Psoas muscle (tissue), 8 donors: Measurements from ENCODE around the gene UBAC2. TPM values are rescaled to one million over a fixed set of nuclear protein-coding genes. Genes with fewer than 3 reads are reported as not detected.

ENCODE experiments used
- ATAC-seq, 4 donors: fragments of 200-7000 bp; cut with Tn5 transposase; one replicate each; pipeline ENCODE4 v1.9.1; 2020; ENCODE audit warnings: moderate library complexity in 3 of 4, mild to moderate bottlenecking in 2 of 4
- DNase-seq, 2 donors: peaks; one replicate each; pipeline ENCODE4 v3.0.0-alpha.2; 2020
- H3K27ac ChIP-seq: fragments of 200-600 bp; one replicate; pipeline ENCODE4 v1.8.0; 2022
- H3K27me3 ChIP-seq, 3 donors: fragments of 200-600 bp in 1 of 3; one replicate each; pipeline versions ENCODE4 v1.6.1 to v1.8.0; 2013 to 2022; ENCODE audit warnings: low read length in 2 of 3, mild to moderate bottlenecking in 2 of 3, moderate library complexity in 1 of 3; ENCODE audit not compliant: insufficient read depth in 3 of 3
- H3K36me3 ChIP-seq, 2 donors: fragments of 200-600 bp in 1 of 2; one replicate each; pipeline versions ENCODE4 v1.6.1 to v1.8.0; 2013 to 2022; ENCODE audit warnings: low read depth in 1 of 2, mild to moderate bottlenecking in 1 of 2, moderate library complexity in 1 of 2; ENCODE audit not compliant: insufficient read depth in 1 of 2
- H3K4me1 ChIP-seq: fragments of 200-600 bp; one replicate; pipeline ENCODE4 v1.8.0; 2022
- H3K4me3 ChIP-seq: fragments of 200-600 bp; one replicate; pipeline ENCODE4 v1.8.0; 2022; ENCODE audit warnings: mild to moderate bottlenecking
- H3K9me3 ChIP-seq: fragments of 200-600 bp; one replicate; pipeline ENCODE4 v1.8.0; 2022
- WGBS, 3 donors: extraction: QIAGEN DNeasy Blood & Tissue Kit; methylation state at CpG; one replicate each; pipeline versions ENCODE4 v1.1.6 to v1.1.7; 2013; 5-methylcytosine and 5-hydroxymethylcytosine counted together
- intact Hi-C, 2 donors: fragments of 100-400 bp; cut with DNase I; formaldehyde crosslinking; loops; one replicate each; pipeline versions ENCODE4 v1.11.0 to v1.14.2; 2022
- polyA plus RNA-seq, 3 donors: library from polyadenylated mRNA; stranded (reverse); fragments of 200-250 nt; gene quantifications; one replicate each; pipeline ENCODE4 v1.2.3, GENCODE V29; 2013
- total RNA-seq, 4 donors: library from RNA; stranded (reverse); fragmentation: NEBNext Ultra II Directional in 2 of 4; extraction: Animal tissue kit (Norgen Biotek cat#: 25700) in 2 of 4; gene quantifications; one replicate each; pipeline versions ENCODE4 v1.2.1 to v1.2.4, GENCODE V29; 2021 to 2023
- TF ChIP-seq, protein P1 (sequence below): fragments of 200-600 bp; IDR thresholded peaks from one replicate; pipeline ENCODE4 v1.8.0; 2022; ENCODE audit warnings: antibody characterized with exemption
- donor health status: healthy with polysubstance abuse.
- donor health status: DM: no; HTN: no; CAD: no; lungs with moderate emphysema.
- donor health status: Bipolar disorder and iron deficiency.
- donor health status: healthy.
- donor health status: DM: yes; HTN: yes; CAD: no.
- donor health status: DM: no; HTN: no; CAD: no.
- donor health status: DM: no; HTN: no; CAD: no.
- donor health status: DM: yes; HTN: yes; CAD: no.

UBAC2 gene
- total and polyA plus RNA-seq, 7 donors: 54.1 to 97.1 (median 71.7) TPM

DNA sequence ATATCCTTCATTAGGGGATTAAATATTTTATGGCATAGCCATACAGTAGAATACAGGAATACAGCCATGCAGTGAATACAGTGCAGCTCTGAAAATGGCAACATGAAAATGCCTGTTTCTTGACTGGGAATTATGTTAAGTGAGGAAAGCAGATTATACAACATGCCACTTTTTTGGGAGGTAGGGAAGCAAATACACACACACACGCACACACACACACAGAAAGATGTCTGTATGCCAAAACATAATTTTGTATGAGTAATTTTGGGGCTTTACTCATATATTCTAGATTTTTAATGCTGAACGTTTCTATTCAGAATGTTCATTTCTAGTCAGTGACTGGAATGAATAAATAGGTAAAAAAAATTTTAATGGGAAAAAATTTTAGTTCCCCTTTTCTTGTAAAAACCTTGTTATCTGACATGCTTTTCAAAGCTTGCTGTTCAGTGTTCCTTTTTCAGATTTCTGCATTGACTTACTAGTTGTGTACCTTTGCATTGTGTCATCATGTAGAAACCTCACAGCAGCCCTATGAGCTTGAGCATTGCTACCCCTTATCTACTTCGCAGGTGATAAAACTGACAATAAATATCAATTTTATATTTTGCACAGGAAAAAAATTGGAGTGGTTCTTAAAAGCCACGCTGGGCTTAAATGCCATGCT, 98.7 kb downstream of the UBAC2 start:
- H3K27me3 ChIP-seq: no peaks in the 10 kb centered on the region
- no peak for ATAC-seq
- 83 to 89% (median 88%) methylated on average over 4 of the region's 4 CpGs for WGBS, 3 donors
- no peak overlapping the region for H3K4me3 ChIP-seq
- intact Hi-C loops: no loop called here
- no peak overlapping the region for H3K27ac ChIP-seq
- TF ChIP-seq, protein P1, sequence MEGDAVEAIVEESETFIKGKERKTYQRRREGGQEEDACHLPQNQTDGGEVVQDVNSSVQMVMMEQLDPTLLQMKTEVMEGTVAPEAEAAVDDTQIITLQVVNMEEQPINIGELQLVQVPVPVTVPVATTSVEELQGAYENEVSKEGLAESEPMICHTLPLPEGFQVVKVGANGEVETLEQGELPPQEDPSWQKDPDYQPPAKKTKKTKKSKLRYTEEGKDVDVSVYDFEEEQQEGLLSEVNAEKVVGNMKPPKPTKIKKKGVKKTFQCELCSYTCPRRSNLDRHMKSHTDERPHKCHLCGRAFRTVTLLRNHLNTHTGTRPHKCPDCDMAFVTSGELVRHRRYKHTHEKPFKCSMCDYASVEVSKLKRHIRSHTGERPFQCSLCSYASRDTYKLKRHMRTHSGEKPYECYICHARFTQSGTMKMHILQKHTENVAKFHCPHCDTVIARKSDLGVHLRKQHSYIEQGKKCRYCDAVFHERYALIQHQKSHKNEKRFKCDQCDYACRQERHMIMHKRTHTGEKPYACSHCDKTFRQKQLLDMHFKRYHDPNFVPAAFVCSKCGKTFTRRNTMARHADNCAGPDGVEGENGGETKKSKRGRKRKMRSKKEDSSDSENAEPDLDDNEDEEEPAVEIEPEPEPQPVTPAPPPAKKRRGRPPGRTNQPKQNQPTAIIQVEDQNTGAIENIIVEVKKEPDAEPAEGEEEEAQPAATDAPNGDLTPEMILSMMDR: no peak
- H3K4me1 ChIP-seq: no peaks in the 10 kb centered on the region
- DNase-seq: no peak
- no peaks in the 10 kb centered on the region for H3K9me3 ChIP-seq
- H3K36me3 ChIP-seq: no peaks in the 10 kb centered on the region

DNA sequence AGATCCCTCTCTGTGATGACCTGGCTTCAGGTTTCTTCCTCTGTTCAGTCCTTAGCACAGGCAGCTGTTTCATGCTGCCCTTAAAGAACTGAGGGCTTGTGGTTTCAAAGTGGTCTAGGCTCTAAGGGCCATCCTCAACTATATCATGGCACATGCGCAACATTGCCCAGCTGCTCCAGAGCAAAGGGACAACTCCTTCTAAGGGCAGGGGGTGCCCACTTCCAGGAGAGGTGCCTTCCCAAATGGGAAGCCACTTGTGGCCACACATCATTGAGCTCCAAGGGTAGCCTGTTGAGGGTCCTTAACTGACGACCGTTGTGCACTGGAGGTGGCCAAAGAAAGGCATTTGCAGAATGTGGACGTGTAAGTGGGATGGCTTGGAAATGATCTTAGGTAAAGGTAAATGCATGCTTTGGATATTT, 99.3 kb downstream of the UBAC2 start:
- 88 to 95% (median 94%) methylated on average over 4 of the region's 4 CpGs for WGBS, 3 donors
- intact Hi-C loops: no loop called here
- no peak overlapping the region for H3K27ac ChIP-seq

DNA sequence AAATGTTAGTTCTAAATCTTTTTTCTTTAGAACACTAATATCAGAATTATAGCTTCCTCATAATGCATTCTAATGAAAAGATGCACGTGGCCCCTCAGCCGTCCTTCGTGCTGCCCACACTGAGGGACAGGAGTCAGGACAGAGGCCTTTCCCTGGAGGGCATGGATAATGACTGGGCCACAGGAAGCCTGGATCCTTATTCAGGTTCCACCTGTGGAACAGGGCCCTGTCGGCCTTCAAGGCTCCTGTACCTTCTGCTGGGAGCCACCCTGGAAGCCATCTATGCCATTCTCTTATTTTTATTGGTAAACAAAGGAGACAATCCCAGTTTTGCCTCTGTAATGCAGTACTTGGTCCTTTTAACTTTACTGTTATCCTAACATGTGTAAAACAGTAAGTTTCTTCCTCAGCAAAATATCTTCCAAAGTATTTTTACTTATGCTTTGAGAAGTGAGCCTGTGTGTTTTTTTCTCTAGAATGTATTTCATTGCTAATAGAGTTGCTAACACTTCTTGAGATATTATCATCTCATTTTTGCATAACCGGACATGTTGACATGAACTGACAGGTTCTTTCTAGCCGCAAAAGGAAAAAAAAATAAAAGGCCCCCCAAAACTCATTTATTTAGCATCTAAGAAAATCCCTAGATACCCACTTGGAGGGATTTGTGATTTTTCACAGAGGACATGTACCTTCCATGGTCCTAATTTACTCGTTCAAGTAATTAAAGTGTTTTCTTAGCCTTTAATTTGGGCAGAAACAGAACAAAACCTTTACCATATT, 100.6 kb downstream of the UBAC2 start:
- Histone ChIP-seq H3K4me1 (no peaks in the 10 kb centered on the region), H3K4me3 (no peak overlapping the region), H3K27ac (no peak overlapping the region), H3K27me3 (no peaks in the 10 kb centered on the region), H3K36me3 (peaks cover 0 to 7% of the 10 kb centered on the region in 2 donors), H3K9me3 (no peaks in the 10 kb centered on the region)
- WGBS, 3 donors: 84 to 91% (median 86%) methylated on average over 7 of the region's 7 CpGs
- intact Hi-C loops: no loop called here
- TF ChIP-seq, protein P1: no peak
- no peak for DNase-seq
- no peak for ATAC-seq

More for the DNA sequence above, 99.3 kb downstream of the UBAC2 start:
- H3K4me3 ChIP-seq: no peak overlapping the region
- H3K27me3 ChIP-seq: no peaks in the 10 kb centered on the region
- no peaks in the 10 kb centered on the region for H3K4me1 ChIP-seq
- TF ChIP-seq, protein P1: no peak
- DNase-seq: no peak
- ATAC-seq: peak in 1 of 4 donors; percentile 28
- H3K36me3 ChIP-seq: no peaks in the 10 kb centered on the region
- H3K9me3 ChIP-seq: no peaks in the 10 kb centered on the region

DNA sequence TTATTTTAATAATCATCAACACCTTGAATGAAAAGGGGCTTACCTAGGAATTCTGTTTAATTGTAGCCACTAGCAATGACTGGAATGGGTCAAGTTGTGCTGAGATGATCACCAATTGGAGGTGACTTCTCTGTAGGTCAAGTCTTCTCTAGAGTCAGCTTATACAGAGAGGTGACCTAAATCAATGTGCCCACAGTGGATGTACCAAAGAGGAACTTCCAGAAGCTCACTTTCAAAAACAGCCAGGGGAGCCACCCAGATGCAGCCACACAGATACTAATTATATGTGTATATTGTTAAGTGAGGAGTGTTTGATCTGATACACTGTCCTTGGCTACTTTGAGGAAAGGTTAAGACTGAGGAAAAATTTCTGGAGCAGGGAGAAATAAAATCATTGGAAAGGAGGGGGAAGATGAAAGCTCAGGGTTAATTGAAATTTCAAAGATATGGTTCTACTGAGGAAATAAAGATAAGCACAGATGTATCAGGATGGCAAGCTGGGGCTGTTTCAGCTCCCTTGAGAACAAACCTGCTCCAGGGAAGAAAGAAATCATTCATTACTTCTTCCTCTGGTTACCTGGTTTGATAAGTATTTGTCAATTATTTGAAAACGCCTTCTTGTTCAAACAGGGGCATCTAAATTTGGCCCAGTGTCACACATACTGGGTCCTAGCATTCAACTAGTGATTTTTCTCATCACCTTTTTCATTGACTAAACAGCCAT, 101.4 kb downstream of the UBAC2 start:
- no peaks in the 10 kb centered on the region for H3K9me3 ChIP-seq
- WGBS, 3 donors: 92 to 96% (median 96%) methylated on average over 1 of the region's 1 CpG
- H3K27me3 ChIP-seq: no peaks in the 10 kb centered on the region
- H3K36me3 ChIP-seq: peaks cover 0 to 7% of the 10 kb centered on the region in 2 donors
- no peak for DNase-seq
- TF ChIP-seq, protein P1: no peak
- no peak overlapping the region for H3K4me3 ChIP-seq
- ATAC-seq: no peak
- intact Hi-C loops: no loop called here
- H3K27ac ChIP-seq: no peak overlapping the region
- no peaks in the 10 kb centered on the region for H3K4me1 ChIP-seq
